ENCODE data around the gene ASIC5.

- TF ChIP-seq, protein P1, sequence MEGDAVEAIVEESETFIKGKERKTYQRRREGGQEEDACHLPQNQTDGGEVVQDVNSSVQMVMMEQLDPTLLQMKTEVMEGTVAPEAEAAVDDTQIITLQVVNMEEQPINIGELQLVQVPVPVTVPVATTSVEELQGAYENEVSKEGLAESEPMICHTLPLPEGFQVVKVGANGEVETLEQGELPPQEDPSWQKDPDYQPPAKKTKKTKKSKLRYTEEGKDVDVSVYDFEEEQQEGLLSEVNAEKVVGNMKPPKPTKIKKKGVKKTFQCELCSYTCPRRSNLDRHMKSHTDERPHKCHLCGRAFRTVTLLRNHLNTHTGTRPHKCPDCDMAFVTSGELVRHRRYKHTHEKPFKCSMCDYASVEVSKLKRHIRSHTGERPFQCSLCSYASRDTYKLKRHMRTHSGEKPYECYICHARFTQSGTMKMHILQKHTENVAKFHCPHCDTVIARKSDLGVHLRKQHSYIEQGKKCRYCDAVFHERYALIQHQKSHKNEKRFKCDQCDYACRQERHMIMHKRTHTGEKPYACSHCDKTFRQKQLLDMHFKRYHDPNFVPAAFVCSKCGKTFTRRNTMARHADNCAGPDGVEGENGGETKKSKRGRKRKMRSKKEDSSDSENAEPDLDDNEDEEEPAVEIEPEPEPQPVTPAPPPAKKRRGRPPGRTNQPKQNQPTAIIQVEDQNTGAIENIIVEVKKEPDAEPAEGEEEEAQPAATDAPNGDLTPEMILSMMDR (conservative IDR thresholded peaks at IDR 0.05; ENCODE audit: low read depth, low read length) = no peak
- TF ChIP-seq POLR2A (IDR thresholded peaks at IDR 0.05; ENCODE audit: low read depth, low read length) (no peak), RAD21 (IDR thresholded peaks at IDR 0.05; ENCODE audit: low read length) (no peak), CHD1 (IDR thresholded peaks at IDR 0.05; ENCODE audit: low read depth, low read length) (no peak), NFE2L2 (IDR thresholded peaks at IDR 0.05; ENCODE audit: low read depth, low read length) (no peak), CEBPB (IDR thresholded peaks at IDR 0.05; ENCODE audit: low read depth, low read length) (no peak), MAZ (IDR thresholded peaks at IDR 0.05; ENCODE audit: borderline replicate concordance, low read depth, low read length) (no peak), MAFK (IDR thresholded peaks at IDR 0.05; ENCODE audit: low read depth, low read length) (no peak), USF2 (IDR thresholded peaks at IDR 0.05; ENCODE audit: low read depth, low read length) (no peak), MXI1 (IDR thresholded peaks at IDR 0.05; ENCODE audit: borderline replicate concordance, low read depth, low read length) (no peak), FOS (IDR thresholded peaks at IDR 0.05; ENCODE audit: low read depth, low read length) (no peak), RCOR1 (IDR thresholded peaks at IDR 0.05; ENCODE audit: insufficient replicate concordance, low read length) (no peak), RFX5 (IDR thresholded peaks at IDR 0.05; ENCODE audit: low read depth, low read length) (no peak)
Observed at GRCh38 chr4:155846929-155847328, 19.1 kb downstream of the ASIC5 start.
